ENCODE data around the gene FUT3.

Gene FUT3

DNA sequence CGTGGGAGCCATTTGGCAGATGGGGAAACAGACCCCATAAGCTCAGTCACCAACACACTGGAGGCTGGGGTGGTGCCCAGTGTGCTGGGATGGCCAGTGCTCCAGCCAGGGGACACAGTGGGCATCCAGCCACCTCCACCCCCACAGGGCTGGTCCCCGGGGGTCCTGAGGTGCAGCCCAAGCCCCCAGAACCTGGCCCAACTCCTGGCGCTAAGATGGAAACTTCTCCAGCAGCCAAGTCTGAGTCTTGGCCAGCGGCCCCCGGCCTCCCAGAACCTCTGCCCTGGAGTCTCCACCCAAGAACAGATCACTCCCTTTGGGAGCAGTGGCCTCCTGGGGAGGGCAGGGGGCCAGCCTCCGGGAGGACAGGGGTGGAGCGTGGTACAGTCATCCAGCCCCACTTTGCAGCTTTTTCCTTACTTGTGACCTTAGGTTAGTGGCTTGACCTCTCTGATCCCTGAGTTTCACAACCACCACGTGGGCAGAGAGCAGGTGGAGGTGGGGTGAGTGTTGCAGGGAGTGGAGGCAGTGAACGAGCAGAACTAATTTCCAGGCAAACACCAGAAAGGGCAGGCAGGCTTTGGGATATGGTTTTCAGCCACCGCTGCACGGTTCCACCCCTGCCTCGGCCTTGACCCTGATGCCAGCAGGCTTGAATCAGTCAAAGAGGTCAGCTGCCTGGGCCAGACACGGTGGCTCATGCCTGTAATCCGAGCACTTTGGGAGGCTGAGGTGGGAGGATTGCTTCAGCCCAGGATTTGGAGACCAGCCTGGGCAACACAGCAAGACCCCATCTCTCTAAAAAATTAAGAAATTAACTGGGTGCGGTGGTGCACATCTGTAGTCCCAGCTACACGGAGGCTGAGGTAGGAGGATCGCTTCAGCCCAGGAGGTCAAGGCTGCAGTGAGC is 50.6 kb downstream of the FUT3 start:
- peak; percentile 76 for DNase-seq (ENCODE audit: low spot score)

DNA sequence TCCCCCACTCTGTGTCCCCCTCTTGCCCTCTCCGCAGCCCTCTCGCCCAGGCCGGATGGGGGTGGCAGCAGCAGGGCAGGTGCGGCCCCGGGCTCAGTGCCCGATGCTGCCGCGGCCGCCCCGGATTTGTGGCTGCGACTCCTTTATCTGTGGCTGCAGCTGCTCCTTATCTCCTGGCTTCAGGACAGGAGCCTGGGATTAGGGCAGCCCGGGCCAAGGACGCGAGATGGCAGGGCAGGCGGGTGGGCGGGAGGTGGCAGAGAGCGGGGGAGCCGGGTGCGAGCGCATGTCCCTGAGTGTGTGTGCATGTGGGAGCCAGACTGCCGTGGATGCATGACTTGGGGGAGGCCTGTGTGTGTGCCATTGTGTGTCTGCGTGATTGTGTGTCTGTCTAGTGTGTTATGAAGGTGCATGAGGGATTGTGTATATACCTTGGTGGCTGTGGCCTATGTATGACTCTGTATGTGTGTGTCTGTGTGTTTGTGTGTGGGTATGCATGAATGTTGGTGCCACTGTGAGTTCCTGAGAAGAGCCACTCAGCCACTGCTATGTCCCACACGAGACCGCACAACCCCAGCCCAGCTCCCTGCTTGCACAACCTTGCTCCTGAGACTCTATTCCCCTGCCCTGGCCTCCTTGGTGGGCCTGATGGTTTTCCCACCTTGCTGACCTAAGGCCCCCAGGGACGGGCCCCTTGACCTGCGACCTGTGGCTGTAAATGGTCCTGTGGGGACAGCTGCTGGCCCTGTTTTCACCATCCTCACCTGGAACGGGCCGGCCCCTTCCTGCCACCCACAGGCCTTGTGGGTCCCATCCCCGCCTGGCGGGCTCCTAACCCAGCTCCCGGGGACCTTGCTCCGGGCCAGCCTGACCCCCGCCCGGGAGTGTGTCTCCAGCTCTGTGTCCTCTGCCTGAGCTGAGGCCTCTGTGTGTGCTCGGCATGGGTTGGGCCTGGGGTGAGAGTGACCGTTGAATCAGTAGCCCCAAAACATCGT is 51.7 kb downstream of the FUT3 start:
- no peak for DNase-seq (ENCODE audit: low spot score)

DNA sequence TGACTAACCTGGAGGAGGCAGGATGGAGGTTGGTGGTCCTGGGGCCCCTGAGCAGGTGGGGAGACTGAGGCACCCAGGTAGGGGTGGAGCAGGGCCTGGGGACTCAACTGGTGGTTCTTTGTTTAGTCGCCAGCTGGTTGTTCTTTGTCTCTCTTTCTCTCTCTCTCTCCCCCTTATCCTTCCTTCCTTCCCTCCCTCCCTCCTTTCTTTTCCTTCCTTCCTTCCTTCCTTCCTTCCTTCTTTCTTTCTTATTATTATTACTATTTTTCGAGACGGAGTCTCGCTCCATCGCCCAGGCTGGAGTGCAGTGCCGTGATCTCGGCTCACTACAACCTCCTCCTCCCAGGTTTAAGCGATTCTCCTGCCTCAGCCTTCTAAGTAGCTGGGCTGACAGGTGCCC is 53.0 kb downstream of the FUT3 start:
- no peak for DNase-seq (ENCODE audit: low spot score)

DNA sequence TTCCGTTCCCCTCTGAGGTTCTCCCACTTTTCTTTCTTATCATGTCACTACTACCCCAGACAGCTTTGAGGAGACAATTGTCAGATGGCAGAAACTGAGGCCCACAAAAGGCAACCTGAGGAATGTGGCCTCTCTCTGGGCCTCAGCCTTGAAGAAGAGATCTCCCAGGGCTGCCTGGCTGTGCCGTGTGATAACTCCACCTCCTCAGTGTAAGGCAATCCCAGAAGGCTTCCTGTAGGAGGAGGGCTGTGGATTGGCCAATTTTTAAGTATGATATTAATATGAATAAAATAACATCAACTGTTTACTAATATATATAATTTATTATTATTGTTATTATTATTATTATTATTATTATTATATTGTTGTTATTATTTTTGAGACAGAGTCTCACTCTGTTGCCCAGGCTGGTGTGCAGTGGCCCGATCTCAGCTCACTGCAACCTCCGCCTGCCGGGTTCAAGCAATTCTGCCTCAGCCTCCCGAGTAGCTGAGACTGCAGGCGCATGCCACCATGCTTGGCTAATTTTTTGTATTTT is 55.8 kb downstream of the FUT3 start:
- no peak for DNase-seq (ENCODE audit: low spot score)

DNA sequence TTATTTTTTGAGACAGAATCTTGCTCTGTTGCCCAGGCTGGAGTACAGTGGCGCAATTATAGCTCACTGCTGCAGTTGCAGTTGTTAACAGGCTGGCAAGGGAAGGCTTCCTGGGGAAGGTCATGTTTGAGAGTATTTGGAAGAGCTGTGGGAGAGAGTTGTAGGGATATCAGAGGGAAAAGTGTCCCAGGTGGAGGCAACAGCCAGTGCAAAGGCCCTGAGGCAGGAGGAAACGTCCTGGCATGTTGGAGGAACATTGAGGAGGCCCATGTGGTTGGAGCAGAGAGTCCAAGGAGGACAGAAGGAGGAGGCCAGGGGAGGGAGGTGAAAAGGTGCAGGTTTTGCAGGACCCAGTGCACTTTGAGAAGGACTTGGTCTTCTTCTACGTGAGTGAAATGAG is 58.1 kb downstream of the FUT3 start:
- no peak for DNase-seq (ENCODE audit: low spot score)

Measured in HuH-7.5 (cell line).